ENCODE data around the gene POLR1D. TPM values are rescaled to one million over a fixed set of nuclear protein-coding genes. Genes with fewer than 3 reads are reported as not detected.

Gene POLR1D
- total and polyA plus RNA-seq, 2 experiments from 2014 or later = 177 to 197 TPM

DNA sequence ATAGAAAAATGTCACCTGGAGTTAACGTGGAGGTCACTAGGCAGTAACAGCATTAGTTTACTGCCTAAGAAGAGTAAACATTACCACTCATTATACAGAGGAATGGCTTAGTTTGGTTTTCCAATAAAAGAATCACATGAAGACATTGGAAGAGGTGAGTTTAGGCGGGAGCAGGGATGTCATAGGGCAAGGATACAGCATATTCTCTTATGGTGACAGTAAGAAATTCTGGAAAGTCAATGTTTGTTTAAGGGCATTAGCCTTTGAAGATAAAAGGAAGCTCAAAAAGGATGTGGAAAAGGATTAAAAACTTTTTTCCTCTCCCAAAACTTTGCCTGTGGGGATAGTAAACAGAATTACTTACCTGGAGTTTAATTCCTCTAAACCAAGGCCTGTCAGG, 4.1 kb downstream of the POLR1D start:
- Histone ChIP-seq H3K79me2 (replicated peaks; ENCODE audit: insufficient read depth) (peaks cover 88% of the 10 kb centered on the region), H3K27me3 (ENCODE audit: insufficient read depth) (no peaks in the 10 kb centered on the region), H3K4me3 (no peak overlapping the region), H3K9me2 (ENCODE audit: insufficient read depth) (no peaks in the 10 kb centered on the region), H3K36me3 (ENCODE audit: insufficient read depth) (peaks cover 14% of the 10 kb centered on the region; the same call in 1 of the 2 replicates), H3F3A (replicated peaks; ENCODE audit: low read depth) (peaks cover 3% of the 10 kb centered on the region; the same call in 1 of the 2 replicates), H4K20me1 (replicated peaks; ENCODE audit: insufficient read depth) (peaks cover 45% of the 10 kb centered on the region), H3K27ac (ENCODE audit: low read depth) (no peak overlapping the region), H3K4me2 (no peak overlapping the region), H3K4me1 (ENCODE audit: insufficient read depth) (peaks cover 36% of the 10 kb centered on the region; the same call in 1 of the 2 replicates), H2AFZ (no peak overlapping the region)
- no peak overlapping the region for H3K27ac Mint-ChIP-seq
- H3K9me3 Mint-ChIP-seq = peaks cover 2% of the 10 kb centered on the region; the same call in 1 of the 3 replicates
- DNase-seq (ENCODE audit: low spot score) (no peak), ATAC-seq (no peak)
- peaks cover 5% of the 10 kb centered on the region for H3K27me3 Mint-ChIP-seq (ENCODE audit: insufficient read depth, low read depth, poor library complexity)
- peaks cover 35% of the 10 kb centered on the region for H3K4me1 Mint-ChIP-seq
- no peak for TF ChIP-seq CREB1 (CRISPR knock-in tag; IDR thresholded peaks at IDR 0.05; ENCODE audit: low read depth)
- no peak for TF ChIP-seq STAT1 (IDR thresholded peaks at IDR 0.05; ENCODE audit: unreplicated experiment)
- TF ChIP-seq, protein P1, sequence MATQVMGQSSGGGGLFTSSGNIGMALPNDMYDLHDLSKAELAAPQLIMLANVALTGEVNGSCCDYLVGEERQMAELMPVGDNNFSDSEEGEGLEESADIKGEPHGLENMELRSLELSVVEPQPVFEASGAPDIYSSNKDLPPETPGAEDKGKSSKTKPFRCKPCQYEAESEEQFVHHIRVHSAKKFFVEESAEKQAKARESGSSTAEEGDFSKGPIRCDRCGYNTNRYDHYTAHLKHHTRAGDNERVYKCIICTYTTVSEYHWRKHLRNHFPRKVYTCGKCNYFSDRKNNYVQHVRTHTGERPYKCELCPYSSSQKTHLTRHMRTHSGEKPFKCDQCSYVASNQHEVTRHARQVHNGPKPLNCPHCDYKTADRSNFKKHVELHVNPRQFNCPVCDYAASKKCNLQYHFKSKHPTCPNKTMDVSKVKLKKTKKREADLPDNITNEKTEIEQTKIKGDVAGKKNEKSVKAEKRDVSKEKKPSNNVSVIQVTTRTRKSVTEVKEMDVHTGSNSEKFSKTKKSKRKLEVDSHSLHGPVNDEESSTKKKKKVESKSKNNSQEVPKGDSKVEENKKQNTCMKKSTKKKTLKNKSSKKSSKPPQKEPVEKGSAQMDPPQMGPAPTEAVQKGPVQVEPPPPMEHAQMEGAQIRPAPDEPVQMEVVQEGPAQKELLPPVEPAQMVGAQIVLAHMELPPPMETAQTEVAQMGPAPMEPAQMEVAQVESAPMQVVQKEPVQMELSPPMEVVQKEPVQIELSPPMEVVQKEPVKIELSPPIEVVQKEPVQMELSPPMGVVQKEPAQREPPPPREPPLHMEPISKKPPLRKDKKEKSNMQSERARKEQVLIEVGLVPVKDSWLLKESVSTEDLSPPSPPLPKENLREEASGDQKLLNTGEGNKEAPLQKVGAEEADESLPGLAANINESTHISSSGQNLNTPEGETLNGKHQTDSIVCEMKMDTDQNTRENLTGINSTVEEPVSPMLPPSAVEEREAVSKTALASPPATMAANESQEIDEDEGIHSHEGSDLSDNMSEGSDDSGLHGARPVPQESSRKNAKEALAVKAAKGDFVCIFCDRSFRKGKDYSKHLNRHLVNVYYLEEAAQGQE (IDR thresholded peaks at IDR 0.05; ENCODE audit: unreplicated experiment) = no peak
- no peak for TF ChIP-seq ZNF331 (CRISPR knock-in tag; IDR thresholded peaks at IDR 0.05; ENCODE audit: low read depth)
- no peak for TF ChIP-seq EZH2phosphoT487 (IDR thresholded peaks at IDR 0.05; ENCODE audit: unreplicated experiment)
- no peak overlapping the region for H3K4me3 Mint-ChIP-seq
- peaks cover 38% of the 10 kb centered on the region for H3K36me3 Mint-ChIP-seq (ENCODE audit: low read depth)

DNA sequence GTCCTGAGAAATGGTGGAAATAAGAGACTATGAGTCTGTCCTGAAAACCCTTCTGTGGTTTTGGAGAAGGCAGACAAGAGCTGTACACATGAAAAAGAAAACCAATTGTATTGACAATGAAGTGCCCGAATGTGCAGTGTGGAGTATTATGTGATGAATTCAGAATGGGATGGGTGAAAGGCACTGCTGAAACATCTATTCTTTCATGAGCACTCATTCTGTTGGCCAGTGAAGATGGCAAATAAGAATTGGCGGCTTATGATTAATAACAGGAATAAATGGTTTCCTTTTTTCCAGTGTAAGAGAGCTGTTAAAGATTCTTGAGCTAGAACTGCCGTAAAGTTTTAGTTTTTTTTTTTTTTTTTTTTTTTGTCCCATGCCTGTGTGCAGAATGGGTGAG, 5.7 kb downstream of the POLR1D start:
- no peak for ATAC-seq
- Histone ChIP-seq H3K4me1 (ENCODE audit: insufficient read depth) (peaks cover 35% of the 10 kb centered on the region; the same call in 1 of the 2 replicates), H4K20me1 (replicated peaks; ENCODE audit: insufficient read depth) (peaks cover 46% of the 10 kb centered on the region), H3K27ac (ENCODE audit: low read depth) (no peak overlapping the region), H3K79me2 (replicated peaks; ENCODE audit: insufficient read depth) (peaks cover 92% of the 10 kb centered on the region), H2AFZ (no peak overlapping the region), H3K9me2 (ENCODE audit: insufficient read depth) (no peaks in the 10 kb centered on the region), H3K4me3 (no peak overlapping the region), H3K27me3 (ENCODE audit: insufficient read depth) (no peaks in the 10 kb centered on the region), H3K4me2 (no peak overlapping the region), H3K36me3 (ENCODE audit: insufficient read depth) (peaks cover 14% of the 10 kb centered on the region), H3F3A (replicated peaks; ENCODE audit: low read depth) (peaks cover 3% of the 10 kb centered on the region; the same call in 1 of the 2 replicates)
- Mint-ChIP-seq H3K4me3 (no peak overlapping the region), H3K4me1 (peaks cover 35% of the 10 kb centered on the region), H3K27me3 (ENCODE audit: insufficient read depth, low read depth, poor library complexity) (peaks cover 2% of the 10 kb centered on the region), H3K36me3 (ENCODE audit: low read depth) (peaks cover 35% of the 10 kb centered on the region), H3K9me3 (no peaks in the 10 kb centered on the region; the same call in 2 of the 3 replicates), H3K27ac (no peak overlapping the region)
- DNase-seq (ENCODE audit: low spot score) = no peak
- TF ChIP-seq EZH2phosphoT487 (IDR thresholded peaks at IDR 0.05; ENCODE audit: unreplicated experiment) = no peak
- TF ChIP-seq CREB1 (CRISPR knock-in tag; IDR thresholded peaks at IDR 0.05; ENCODE audit: low read depth) = no peak
- no peak for TF ChIP-seq POLR2AphosphoS5 (IDR thresholded peaks at IDR 0.05; ENCODE audit: low read depth)
- TF ChIP-seq JUNB (IDR thresholded peaks at IDR 0.05; ENCODE audit: unreplicated experiment) = no peak
- TF ChIP-seq, protein P1 (IDR thresholded peaks at IDR 0.05; ENCODE audit: unreplicated experiment) = no peak
- no peak for TF ChIP-seq ZNF114 (CRISPR knock-in tag; IDR thresholded peaks at IDR 0.05)
- TF ChIP-seq STAT1 (IDR thresholded peaks at IDR 0.05; ENCODE audit: unreplicated experiment) = no peak
- TF ChIP-seq, protein P2, sequence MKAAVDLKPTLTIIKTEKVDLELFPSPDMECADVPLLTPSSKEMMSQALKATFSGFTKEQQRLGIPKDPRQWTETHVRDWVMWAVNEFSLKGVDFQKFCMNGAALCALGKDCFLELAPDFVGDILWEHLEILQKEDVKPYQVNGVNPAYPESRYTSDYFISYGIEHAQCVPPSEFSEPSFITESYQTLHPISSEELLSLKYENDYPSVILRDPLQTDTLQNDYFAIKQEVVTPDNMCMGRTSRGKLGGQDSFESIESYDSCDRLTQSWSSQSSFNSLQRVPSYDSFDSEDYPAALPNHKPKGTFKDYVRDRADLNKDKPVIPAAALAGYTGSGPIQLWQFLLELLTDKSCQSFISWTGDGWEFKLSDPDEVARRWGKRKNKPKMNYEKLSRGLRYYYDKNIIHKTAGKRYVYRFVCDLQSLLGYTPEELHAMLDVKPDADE (IDR thresholded peaks at IDR 0.05) = no peak
- TF ChIP-seq EZH2 (IDR thresholded peaks at IDR 0.05; ENCODE audit: low read depth, unreplicated experiment) = no peak
- TF ChIP-seq NANOG (IDR thresholded peaks at IDR 0.05; ENCODE audit: borderline replicate concordance) = no peak
- TF ChIP-seq, protein P3, sequence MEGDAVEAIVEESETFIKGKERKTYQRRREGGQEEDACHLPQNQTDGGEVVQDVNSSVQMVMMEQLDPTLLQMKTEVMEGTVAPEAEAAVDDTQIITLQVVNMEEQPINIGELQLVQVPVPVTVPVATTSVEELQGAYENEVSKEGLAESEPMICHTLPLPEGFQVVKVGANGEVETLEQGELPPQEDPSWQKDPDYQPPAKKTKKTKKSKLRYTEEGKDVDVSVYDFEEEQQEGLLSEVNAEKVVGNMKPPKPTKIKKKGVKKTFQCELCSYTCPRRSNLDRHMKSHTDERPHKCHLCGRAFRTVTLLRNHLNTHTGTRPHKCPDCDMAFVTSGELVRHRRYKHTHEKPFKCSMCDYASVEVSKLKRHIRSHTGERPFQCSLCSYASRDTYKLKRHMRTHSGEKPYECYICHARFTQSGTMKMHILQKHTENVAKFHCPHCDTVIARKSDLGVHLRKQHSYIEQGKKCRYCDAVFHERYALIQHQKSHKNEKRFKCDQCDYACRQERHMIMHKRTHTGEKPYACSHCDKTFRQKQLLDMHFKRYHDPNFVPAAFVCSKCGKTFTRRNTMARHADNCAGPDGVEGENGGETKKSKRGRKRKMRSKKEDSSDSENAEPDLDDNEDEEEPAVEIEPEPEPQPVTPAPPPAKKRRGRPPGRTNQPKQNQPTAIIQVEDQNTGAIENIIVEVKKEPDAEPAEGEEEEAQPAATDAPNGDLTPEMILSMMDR (conservative IDR thresholded peaks at IDR 0.05; ENCODE audit: low read depth in 2 of 2) = no peak
- TF ChIP-seq ZNF331 (CRISPR knock-in tag; IDR thresholded peaks at IDR 0.05; ENCODE audit: low read depth) = no peak

Data from GM23338 (cell line).